Spleen (tissue), 11 donors: Measurements from ENCODE around the gene WDR48. TPM values are rescaled to one million over a fixed set of nuclear protein-coding genes. Genes with fewer than 3 reads are reported as not detected.
A peak's percentile ranks its signal among the peaks of the same experiment; 100 is the strongest.

ENCODE experiments used
- DNase-seq: peaks from one replicate; pipeline ENCODE4 v3.0.0-alpha.2; 2020
- H3K27ac ChIP-seq, 8 donors: fragments of 200-600 bp; sonication (generic) in 7 of 8; 1 replicate in 4 of 8; 2 replicates in 4 of 8; pipeline versions ENCODE4 v1.5.0 to v1.8.0; 2016 to 2021; ENCODE audit warnings: inconsistent platforms in 4 of 8, mild to moderate bottlenecking in 4 of 8, moderate library complexity in 1 of 8
- H3K27me3 ChIP-seq, 7 donors: fragments of 200-600 bp; sonication (generic) in 6 of 7; replicated peaks in 1 of 7; 1 replicate in 4 of 7; 2 replicates in 3 of 7; pipeline versions ENCODE4 v1.5.0 to v1.8.0; 2016 to 2021; ENCODE audit warnings: inconsistent platforms in 3 of 7, mild to moderate bottlenecking in 1 of 7
- H3K36me3 ChIP-seq, 6 donors: fragments of 200-600 bp; sonication (generic) in 5 of 6; 1 replicate in 4 of 6; 2 replicates in 2 of 6; pipeline versions ENCODE4 v1.5.0 to v1.8.0; 2016 to 2021; ENCODE audit warnings: inconsistent platforms in 2 of 6
- H3K4me1 ChIP-seq, 6 donors: fragments of 200-600 bp; sonication (generic) in 5 of 6; 1 replicate in 3 of 6; 2 replicates in 3 of 6; pipeline versions ENCODE4 v1.5.0 to v1.8.0; 2016 to 2021; ENCODE audit warnings: inconsistent platforms in 3 of 6
- H3K4me3 ChIP-seq, 8 donors: fragments of 200-600 bp; sonication (generic) in 7 of 8; 1 replicate in 4 of 8; 2 replicates in 4 of 8; pipeline versions ENCODE4 v1.5.0 to v1.8.0; 2016 to 2021; ENCODE audit warnings: inconsistent platforms in 4 of 8, mild to moderate bottlenecking in 4 of 8, moderate library complexity in 2 of 8
- H3K9me3 ChIP-seq, 8 donors: fragments of 200-600 bp; sonication (generic) in 7 of 8; 1 replicate in 4 of 8; 2 replicates in 4 of 8; pipeline versions ENCODE4 v1.5.0 to v1.8.0; 2016 to 2021; ENCODE audit warnings: inconsistent platforms in 4 of 8
- POLR2A ChIP-seq, 3 donors: fragments of 450-650 bp; IDR thresholded peaks; one replicate each; pipeline ENCODE4 v1.5.1; 2017; ENCODE audit warnings: antibody characterized with exemption in 3 of 3, mild to moderate bottlenecking in 1 of 3
- POLR2AphosphoS5 ChIP-seq, 3 donors: sonication (generic); formaldehyde crosslinking; IDR thresholded peaks; one replicate each; pipeline ENCODE4 v1.5.1; 2017; ENCODE audit warnings: antibody characterized with exemption in 3 of 3
- WGBS, 5 donors: extraction: QIAGEN DNeasy Blood & Tissue Kit in 3 of 5; methylation state at CpG; one replicate each; pipeline versions ENCODE4 v1.1.5 to v1.1.7; 2013 to 2018; 5-methylcytosine and 5-hydroxymethylcytosine counted together
- intact Hi-C: fragments of 100-400 bp; cut with DNase I; formaldehyde crosslinking; loops from one replicate; pipeline ENCODE4 v1.15.0; 2023; ENCODE audit warnings: low total_unique reads
- polyA plus RNA-seq, 3 donors: library from polyadenylated mRNA; stranded (reverse); fragments of 200-250 nt; gene quantifications; one replicate each; pipeline ENCODE4 v1.2.1, GENCODE V29; 2013
- total RNA-seq, 7 donors: library from RNA; depleted of rRNA in 3 of 7; stranded (reverse); fragments of >200 nt in 3 of 7; fragmentation: NEBNext Ultra II Directional in 4 of 7; extraction: Animal tissue kit (Norgen Biotek cat#: 25700) in 4 of 7; gene quantifications; one replicate each; pipeline versions ENCODE4 v1.1.0 to v1.2.1, GENCODE V29; 2016 to 2021
- TF ChIP-seq, protein P1 (sequence below), 11 experiments: fragments of 200-600 bp in 7 of 11; fragments of 450-650 bp in 4 of 11; sonication (generic) in 4 of 11; IDR thresholded peaks in 8 of 11; conservative IDR thresholded peaks in 3 of 11; 1 replicate in 7 of 11; 2 replicates in 4 of 11; pipeline versions ENCODE4 v1.4.0 to v1.8.0; 2016 to 2021; ENCODE audit warnings: antibody characterized with exemption in 11 of 11, inconsistent platforms in 4 of 11, mild to moderate bottlenecking in 1 of 11
- donor health status: healthy with polysubstance abuse.
- donor health status: DM: no; HTN: no; CAD: no; lungs with moderate emphysema.
- donor health status: DM: no; HTN: no; CAD: no.
- donor health status: Bipolar disorder and iron deficiency.
- donor health status: healthy.
- donor health status: DM: no; HTN: no; CAD: no.
- donor health status: DM: yes; HTN: yes; CAD: no.

The WDR48 gene
- total and polyA plus RNA-seq, 10 donors: 11.1 to 45.0 (median 35.3) TPM

DNA sequence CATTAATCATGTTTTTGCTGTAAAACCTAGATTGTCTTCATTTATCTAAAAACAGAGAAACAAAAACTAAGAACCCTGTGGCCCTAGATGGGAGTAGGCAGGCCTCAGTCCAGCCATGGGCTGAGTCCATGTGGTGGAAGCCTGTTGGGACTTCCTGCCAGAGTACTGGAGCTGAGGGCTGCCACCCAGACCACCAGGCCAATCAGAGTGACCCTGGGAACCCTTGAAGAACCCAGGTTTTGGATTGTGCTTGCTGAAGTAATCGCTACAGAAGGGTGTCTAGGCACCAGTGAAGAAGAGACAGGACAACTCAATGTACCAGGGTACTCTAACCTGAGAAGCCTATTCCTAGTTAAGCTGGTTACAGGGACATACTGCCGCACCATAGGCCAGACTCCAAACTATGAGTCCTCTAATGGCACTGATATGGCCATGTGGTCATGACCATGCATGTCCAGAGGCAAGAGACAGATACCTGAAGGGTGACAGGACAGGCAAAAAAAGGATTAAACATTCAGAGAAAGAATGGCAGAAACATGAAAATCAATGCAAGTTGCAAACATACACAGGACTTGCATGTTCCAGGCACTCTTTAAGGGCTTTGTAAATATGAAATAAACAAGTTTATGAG is 88.6 kb downstream of the WDR48 start:
- Histone ChIP-seq H3K27me3 (no peaks in the 10 kb centered on the region), H3K4me1 (peaks cover 33 to 75% (median 60%) of the 10 kb centered on the region in 6 donors), H3K9me3 (no peaks in the 10 kb centered on the region), H3K4me3 (no peak overlapping the region), H3K36me3 (peaks cover 5 to 88% (median 37%) of the 10 kb centered on the region in 6 donors), H3K27ac (peak overlapping the region in 5 of 8 donors; percentile 62 to 81 (median 74))
- TF ChIP-seq, protein P1, sequence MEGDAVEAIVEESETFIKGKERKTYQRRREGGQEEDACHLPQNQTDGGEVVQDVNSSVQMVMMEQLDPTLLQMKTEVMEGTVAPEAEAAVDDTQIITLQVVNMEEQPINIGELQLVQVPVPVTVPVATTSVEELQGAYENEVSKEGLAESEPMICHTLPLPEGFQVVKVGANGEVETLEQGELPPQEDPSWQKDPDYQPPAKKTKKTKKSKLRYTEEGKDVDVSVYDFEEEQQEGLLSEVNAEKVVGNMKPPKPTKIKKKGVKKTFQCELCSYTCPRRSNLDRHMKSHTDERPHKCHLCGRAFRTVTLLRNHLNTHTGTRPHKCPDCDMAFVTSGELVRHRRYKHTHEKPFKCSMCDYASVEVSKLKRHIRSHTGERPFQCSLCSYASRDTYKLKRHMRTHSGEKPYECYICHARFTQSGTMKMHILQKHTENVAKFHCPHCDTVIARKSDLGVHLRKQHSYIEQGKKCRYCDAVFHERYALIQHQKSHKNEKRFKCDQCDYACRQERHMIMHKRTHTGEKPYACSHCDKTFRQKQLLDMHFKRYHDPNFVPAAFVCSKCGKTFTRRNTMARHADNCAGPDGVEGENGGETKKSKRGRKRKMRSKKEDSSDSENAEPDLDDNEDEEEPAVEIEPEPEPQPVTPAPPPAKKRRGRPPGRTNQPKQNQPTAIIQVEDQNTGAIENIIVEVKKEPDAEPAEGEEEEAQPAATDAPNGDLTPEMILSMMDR (IDR thresholded peaks at IDR 0.05 in 8 of 11, conservative IDR thresholded peaks at IDR 0.05 in 3 of 11): no peak
- intact Hi-C loops: no loop called here
- no peak for DNase-seq
- 92 to 100% (median 96%) methylated on average over 2 of the region's 2 CpGs for WGBS, 5 donors

DNA sequence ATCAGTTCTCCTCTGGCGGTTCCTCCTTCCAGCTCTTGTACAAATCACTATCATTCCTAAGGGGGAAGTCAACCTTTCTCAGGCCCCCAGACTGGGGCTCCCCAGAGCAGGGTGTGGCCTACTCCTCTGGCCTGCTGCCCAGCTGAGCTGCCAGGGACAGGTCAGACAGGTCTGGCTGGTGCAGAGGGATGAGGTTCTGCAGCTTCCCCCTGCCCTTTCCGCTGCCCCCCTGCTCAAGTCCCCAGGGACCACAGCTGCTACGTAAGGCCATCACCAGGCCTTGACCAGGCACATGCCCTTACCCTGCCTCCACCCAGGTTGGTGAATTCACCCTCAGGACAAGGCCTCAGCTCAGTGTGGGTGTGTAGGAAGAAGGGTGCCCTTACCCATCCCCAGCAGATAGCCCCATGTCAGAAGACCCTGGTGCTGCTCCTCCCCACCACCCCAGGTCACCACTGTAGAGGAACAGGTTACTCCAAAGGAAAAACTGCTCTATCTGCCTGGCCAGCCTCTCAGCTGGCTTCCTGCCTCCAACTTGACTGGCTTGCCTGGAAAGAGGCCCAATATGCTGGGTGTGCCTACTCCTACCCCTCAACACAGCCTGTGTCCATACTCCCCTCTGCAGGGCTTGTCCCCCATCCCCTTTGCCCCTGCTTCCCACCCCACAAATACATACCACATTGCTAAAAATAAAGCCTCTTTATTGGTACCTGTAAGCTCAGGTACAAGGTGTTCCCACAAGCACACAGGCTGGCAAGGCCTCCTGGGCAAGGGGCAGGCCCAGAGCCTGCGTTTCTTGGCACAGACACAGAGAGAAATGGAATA is 89.6 kb downstream of the WDR48 start:
- DNase-seq: peak; percentile 89
- H3K27ac ChIP-seq: peak overlapping the region in 6 of 8 donors; percentile 62 to 81 (median 74)
- no peak overlapping the region for H3K4me3 ChIP-seq

GRCh38 chr3:39142067-39142466 is 90.3 kb downstream of the WDR48 start:
- 38 to 85% (median 56%) methylated on average over 5 of the region's 5 CpGs for WGBS, 5 donors
- intact Hi-C loops: no loop called here
- H3K27ac ChIP-seq: peak overlapping the region in 6 of 8 donors; percentile 62 to 81 (median 74)
- peaks cover 5 to 94% (median 45%) of the 10 kb centered on the region in 6 donors for H3K36me3 ChIP-seq
- H3K4me3 ChIP-seq: no peak overlapping the region
- peak; percentile 67 to 76 (median 68) for TF ChIP-seq POLR2AphosphoS5 (IDR thresholded peaks at IDR 0.05)
- TF ChIP-seq, protein P1 (IDR thresholded peaks at IDR 0.05 in 8 of 11, conservative IDR thresholded peaks at IDR 0.05 in 3 of 11): no peak
- no peaks in the 10 kb centered on the region for H3K27me3 ChIP-seq
- H3K9me3 ChIP-seq: no peaks in the 10 kb centered on the region
- H3K4me1 ChIP-seq: peaks cover 38 to 76% (median 66%) of the 10 kb centered on the region in 6 donors
- DNase-seq: no peak

More for the DNA sequence above, 89.6 kb downstream of the WDR48 start:
- WGBS, 5 donors: 47 to 65% (median 56%) methylated on average over 2 to 4 of the region's 4 CpGs
- Histone ChIP-seq H3K27me3 (no peaks in the 10 kb centered on the region), H3K9me3 (no peaks in the 10 kb centered on the region), H3K4me1 (peaks cover 33 to 75% (median 62%) of the 10 kb centered on the region in 6 donors), H3K36me3 (peaks cover 5 to 98% (median 44%) of the 10 kb centered on the region in 6 donors)
- TF ChIP-seq, protein P1 (IDR thresholded peaks at IDR 0.05 in 8 of 11, conservative IDR thresholded peaks at IDR 0.05 in 3 of 11): no peak
- peak; percentile 77 to 83 (median 83) for TF ChIP-seq POLR2AphosphoS5 (IDR thresholded peaks at IDR 0.05)
- no peak for TF ChIP-seq POLR2A (IDR thresholded peaks at IDR 0.05)
- intact Hi-C loops: no loop called here
